ENCODE measurements around the gene MOB2.

Gene MOB2

DNA sequence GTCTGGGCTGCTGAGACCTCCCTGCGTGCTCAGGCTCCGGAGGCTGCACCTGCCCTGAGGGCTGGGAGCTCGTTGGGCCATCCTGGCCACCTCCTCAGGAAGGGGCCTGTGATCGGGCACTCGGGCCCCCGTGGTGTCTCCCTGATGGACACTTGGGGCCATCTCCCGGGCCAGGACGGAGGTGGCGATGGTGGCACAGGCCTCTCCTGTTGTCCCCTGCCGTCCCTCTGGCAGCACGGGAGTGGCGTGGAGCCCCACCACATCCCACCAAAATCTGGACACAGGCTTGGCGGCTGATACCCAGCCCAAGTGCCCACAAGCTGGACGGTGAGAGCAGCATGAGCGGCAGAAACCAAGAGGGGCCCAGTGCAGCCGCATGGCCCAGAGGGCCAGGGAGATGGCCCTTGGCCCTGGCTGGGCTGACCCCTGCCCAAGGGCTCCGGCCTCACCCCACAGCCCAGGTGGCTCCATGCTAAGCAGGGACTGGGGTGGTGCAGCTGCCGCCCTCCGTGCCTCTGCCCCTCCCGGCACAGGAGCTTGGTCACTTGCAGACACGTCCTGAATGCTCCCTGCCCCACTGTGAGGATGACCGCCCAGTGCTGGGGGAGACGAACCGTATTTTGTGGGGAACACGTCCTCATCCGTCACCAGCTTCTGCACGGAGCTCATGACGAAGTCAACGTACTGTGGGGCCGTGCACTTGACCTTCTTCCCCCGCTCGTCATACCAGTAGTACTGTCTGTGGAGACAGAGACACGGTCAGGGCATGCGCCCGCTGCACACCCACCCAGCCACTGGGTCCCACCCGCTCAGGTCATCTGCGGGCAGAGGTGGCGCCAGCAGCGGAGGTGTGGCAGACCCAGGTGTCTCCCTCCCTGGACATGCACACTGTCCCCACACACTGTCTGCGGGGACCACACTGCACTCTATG, 15.6 kb downstream of the MOB2 start:
- Histone ChIP-seq H3K9ac (ENCODE audit: insufficient read length) (no peak overlapping the region), H3K36me3 (ENCODE audit: insufficient read depth, low read length) (no peaks in the 10 kb centered on the region), H3K27ac (no peak overlapping the region), H3K9me3 (ENCODE audit: low read depth, low read length) (no peaks in the 10 kb centered on the region), H3K4me3 (no peak overlapping the region)
- DNase-seq (ENCODE audit: low read depth, low spot score) = no peak
- TF ChIP-seq EZH2 (IDR thresholded peaks at IDR 0.05) = no peak
- TF ChIP-seq POLR2AphosphoS5 (IDR thresholded peaks at IDR 0.05; ENCODE audit: borderline replicate concordance, low read depth, low read length) = no peak
- no peak for TF ChIP-seq FOXP2 (optimal IDR thresholded peaks at IDR 0.05; ENCODE audit: control extremely low read depth, extremely low read length, insufficient read depth)

DNA sequence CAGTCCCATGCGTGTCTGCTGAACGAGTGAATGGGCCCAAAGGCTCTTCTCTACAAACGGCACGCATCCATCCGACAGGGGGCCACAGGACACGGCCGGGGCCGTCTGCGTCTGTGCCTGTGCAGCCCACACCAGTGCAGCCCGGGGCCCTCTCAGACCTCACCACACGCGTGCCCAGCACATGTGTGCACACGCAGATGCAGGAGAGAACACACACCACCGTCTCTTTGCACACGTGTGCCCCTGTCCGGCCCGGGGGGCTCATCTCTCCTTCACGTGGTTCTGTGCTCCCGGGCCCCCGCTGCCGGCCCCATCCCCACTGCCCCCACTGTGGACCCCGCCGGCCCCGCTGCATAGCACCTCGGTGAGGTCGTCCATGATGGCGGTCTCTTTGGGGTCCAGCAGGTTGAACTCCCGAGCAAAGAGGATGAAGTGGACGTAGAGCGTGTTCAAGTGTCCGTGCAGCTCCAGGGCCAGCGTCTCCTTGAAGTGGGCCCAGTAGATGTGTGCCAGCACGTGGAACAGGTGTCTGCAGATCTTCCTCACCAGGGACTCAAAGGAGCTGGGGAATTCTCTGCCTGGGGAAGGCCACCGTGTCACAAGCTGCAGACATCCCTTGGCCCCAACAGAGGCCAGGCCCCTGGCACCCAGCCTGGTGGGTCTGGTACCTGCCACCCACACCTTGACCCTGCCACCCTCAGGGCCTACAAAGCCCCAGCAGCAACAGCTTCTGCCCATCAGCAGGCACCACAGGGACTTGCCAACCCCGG, 16.5 kb downstream of the MOB2 start:
- Histone ChIP-seq H3K36me3 (ENCODE audit: insufficient read depth, low read length) (no peaks in the 10 kb centered on the region), H3K9me3 (ENCODE audit: low read depth, low read length) (no peaks in the 10 kb centered on the region), H3K9ac (ENCODE audit: insufficient read length) (no peak overlapping the region), H3K4me3 (no peak overlapping the region), H3K27ac (no peak overlapping the region)
- TF ChIP-seq POLR2AphosphoS5 (IDR thresholded peaks at IDR 0.05; ENCODE audit: borderline replicate concordance, low read depth, low read length) (no peak), FOXP2 (optimal IDR thresholded peaks at IDR 0.05; ENCODE audit: control extremely low read depth, extremely low read length, insufficient read depth) (no peak), EZH2 (IDR thresholded peaks at IDR 0.05) (no peak)
- DNase-seq (ENCODE audit: low read depth, low spot score) = no peak

DNA sequence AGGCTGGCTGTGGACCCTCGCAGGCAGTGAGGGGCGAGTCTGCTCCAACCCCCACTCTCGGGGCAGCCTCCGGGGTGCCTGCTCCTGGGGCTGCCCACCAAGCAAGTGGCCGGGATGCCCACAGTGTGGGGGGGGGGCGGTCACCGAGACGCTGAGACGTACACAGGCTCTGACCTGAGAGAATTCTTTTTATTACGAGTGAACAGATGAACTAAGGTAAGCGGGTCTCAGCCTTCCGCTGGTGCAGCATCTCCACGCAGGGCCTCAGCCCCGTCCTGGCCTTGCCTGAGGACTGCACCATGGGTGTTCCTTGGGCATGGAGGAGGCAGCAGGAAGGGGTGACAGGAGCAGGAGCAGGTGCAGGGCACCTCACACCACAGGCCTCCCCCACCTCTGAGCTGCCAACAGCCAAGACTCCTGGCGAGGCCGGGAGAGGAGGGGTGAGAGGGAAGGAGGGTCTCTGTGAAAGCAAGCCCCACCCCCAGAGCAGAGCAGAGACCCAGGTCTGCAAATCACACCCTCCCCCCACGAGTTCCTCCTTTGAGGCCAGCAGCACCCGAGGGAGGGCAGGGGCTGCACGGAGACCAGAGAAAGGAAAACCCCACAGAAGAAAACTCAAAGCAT, 17.2 kb downstream of the MOB2 start:
- DNase-seq (ENCODE audit: low read depth, low spot score) = no peak
- no peak overlapping the region for H3K27ac ChIP-seq
- no peaks in the 10 kb centered on the region for H3K36me3 ChIP-seq (ENCODE audit: insufficient read depth, low read length)
- no peak for TF ChIP-seq FOXP2 (optimal IDR thresholded peaks at IDR 0.05; ENCODE audit: control extremely low read depth, extremely low read length, insufficient read depth)
- no peak for TF ChIP-seq POLR2AphosphoS5 (IDR thresholded peaks at IDR 0.05; ENCODE audit: borderline replicate concordance, low read depth, low read length)
- TF ChIP-seq EZH2 (IDR thresholded peaks at IDR 0.05) = no peak
- no peaks in the 10 kb centered on the region for H3K9me3 ChIP-seq (ENCODE audit: low read depth, low read length)
- H3K4me3 ChIP-seq = no peak overlapping the region
- H3K9ac ChIP-seq (ENCODE audit: insufficient read length) = no peak overlapping the region

DNA sequence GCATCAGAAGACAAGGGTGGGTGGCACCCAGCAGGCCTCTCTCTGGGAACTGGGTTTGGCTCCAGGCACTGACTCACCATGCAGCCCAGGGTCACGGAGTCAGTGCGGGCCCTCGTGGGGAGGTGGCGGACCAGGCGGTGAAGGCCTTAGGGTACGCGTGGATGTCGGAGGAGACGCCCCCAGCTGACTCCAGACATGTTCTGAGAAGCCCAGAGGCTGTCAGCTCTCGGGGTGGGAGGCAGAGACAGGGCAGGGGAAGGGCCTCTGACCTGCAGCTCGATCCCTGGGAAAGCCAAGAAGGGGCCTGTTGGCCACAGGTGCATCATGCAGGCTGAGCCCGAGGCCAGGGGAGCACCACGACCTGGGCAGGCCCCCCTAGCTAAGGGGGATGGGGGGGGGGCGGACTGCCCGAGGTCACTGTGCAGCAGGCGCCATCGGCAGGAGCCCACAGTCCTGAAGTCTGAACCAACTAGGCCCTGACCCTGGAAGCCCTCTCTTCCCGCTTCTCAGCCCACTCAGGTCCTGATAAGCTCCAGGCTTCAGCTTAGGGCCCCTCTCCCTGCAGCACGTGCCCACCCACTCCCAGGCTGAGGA, 18.0 kb downstream of the MOB2 start:
- Histone ChIP-seq H3K9ac (ENCODE audit: insufficient read length) (no peak overlapping the region), H3K36me3 (ENCODE audit: insufficient read depth, low read length) (no peaks in the 10 kb centered on the region), H3K27ac (no peak overlapping the region)

DNA sequence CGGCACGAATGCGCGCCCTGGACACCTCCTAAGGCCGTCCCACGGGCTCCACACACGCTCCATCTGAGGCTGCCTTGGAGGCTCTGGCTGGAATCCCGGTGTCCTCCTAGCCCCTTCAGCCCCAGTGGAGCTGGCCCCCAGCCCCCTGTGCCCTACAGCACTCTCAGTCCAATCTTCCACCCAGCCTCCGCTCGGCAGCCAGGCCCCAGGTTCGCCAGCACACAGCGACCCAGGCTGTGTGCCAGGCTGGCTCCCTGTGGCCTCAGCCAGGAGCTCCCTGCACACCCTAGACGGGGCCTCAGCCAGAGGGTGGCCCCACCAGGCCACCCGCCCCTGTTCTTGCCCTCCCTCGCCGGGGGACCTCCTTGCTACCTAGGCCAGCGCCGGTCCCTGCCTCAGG, 18.6 kb downstream of the MOB2 start:
- no peaks in the 10 kb centered on the region for H3K36me3 ChIP-seq (ENCODE audit: insufficient read depth, low read length)
- no peak for TF ChIP-seq EZH2 (IDR thresholded peaks at IDR 0.05)
- no peak for TF ChIP-seq POLR2AphosphoS5 (IDR thresholded peaks at IDR 0.05; ENCODE audit: borderline replicate concordance, low read depth, low read length)
- no peak for TF ChIP-seq FOXP2 (optimal IDR thresholded peaks at IDR 0.05; ENCODE audit: control extremely low read depth, extremely low read length, insufficient read depth)
- H3K4me3 ChIP-seq = no peak overlapping the region
- H3K27ac ChIP-seq = no peak overlapping the region
- no peak for DNase-seq (ENCODE audit: low read depth, low spot score)
- no peaks in the 10 kb centered on the region for H3K9me3 ChIP-seq (ENCODE audit: low read depth, low read length)
- H3K9ac ChIP-seq (ENCODE audit: insufficient read length) = no peak overlapping the region

More for the DNA sequence above, 18.0 kb downstream of the MOB2 start:
- DNase-seq (ENCODE audit: low read depth, low spot score) = no peak
- no peak for TF ChIP-seq FOXP2 (optimal IDR thresholded peaks at IDR 0.05; ENCODE audit: control extremely low read depth, extremely low read length, insufficient read depth)
- Histone ChIP-seq H3K9me3 (ENCODE audit: low read depth, low read length) (no peaks in the 10 kb centered on the region), H3K4me3 (no peak overlapping the region)

DNA sequence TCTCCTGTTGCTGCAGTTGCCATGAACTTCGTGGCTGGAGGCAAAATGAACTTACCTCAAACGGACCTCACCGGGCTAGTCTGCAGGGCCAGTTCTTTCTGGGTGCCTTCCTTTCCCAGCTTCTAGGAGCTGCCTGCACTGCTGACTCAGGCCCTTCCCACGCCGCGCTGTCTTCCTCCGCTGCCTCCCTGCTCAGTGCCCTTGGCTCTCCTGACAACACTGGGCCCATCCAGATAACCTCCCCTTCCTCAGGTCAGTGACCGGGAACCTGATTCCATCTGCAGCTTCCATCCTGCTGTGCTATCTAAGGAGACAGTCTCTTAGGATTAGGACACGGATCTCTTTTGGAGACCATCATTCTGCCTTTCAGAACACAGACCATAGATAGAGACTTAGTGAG, 19.3 kb downstream of the MOB2 start:
- H3K27ac ChIP-seq = no peak overlapping the region
- H3K4me3 ChIP-seq = no peak overlapping the region
- H3K36me3 ChIP-seq (ENCODE audit: insufficient read depth, low read length) = no peaks in the 10 kb centered on the region
- H3K9ac ChIP-seq (ENCODE audit: insufficient read length) = no peak overlapping the region
- no peak for TF ChIP-seq FOXP2 (optimal IDR thresholded peaks at IDR 0.05; ENCODE audit: control extremely low read depth, extremely low read length, insufficient read depth)
- no peak for TF ChIP-seq EZH2 (IDR thresholded peaks at IDR 0.05)
- no peaks in the 10 kb centered on the region for H3K9me3 ChIP-seq (ENCODE audit: low read depth, low read length)
- no peak for DNase-seq (ENCODE audit: low read depth, low spot score)

DNA sequence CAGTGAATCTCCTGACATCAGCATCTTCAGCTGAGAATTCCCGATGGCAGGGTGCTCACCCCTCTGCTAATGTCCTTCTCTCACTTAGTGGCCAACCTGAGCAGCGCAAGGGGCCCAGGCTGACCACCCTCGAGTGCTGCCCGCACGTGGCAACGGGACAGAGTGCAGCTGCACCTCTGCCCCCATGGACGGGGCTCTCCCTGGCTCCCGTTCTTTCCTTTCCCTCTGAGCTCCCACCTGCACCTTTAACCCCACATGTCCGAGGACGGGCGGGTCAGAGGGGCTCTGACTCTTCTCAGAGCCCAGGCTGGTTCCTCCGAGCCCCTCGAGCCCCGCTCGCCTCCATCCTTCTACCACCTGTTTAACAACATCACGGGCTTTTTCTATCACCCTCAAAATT, 19.8 kb downstream of the MOB2 start:
- no peak overlapping the region for H3K9ac ChIP-seq (ENCODE audit: insufficient read length)
- no peak for TF ChIP-seq POLR2AphosphoS5 (IDR thresholded peaks at IDR 0.05; ENCODE audit: borderline replicate concordance, low read depth, low read length)
- TF ChIP-seq FOXP2 (optimal IDR thresholded peaks at IDR 0.05; ENCODE audit: control extremely low read depth, extremely low read length, insufficient read depth) = no peak
- no peak for TF ChIP-seq EZH2 (IDR thresholded peaks at IDR 0.05)
- H3K27ac ChIP-seq = no peak overlapping the region
- no peaks in the 10 kb centered on the region for H3K36me3 ChIP-seq (ENCODE audit: insufficient read depth, low read length)
- no peak for DNase-seq (ENCODE audit: low read depth, low spot score)
- H3K9me3 ChIP-seq (ENCODE audit: low read depth, low read length) = no peaks in the 10 kb centered on the region
- no peak overlapping the region for H3K4me3 ChIP-seq

DNA sequence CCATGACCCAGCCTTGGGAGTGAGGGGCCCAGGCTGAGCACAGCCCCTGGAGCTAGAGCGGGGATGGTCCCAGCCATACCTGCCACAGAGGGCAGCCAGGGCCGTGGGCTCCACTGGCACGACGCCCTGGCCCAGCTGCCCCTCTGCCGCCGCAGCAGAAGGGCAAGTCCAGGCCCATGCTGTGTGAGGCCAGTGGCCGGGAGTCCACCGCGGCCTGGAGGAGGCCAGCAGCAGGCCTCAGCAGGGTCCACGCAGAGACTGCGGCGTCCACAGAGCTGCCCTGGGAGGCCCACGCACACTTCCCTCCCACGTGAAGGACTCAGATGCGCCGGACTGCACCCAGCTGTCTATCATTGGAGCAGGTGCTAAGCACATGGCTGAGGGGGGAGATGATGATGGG, 23.5 kb downstream of the MOB2 start:
- H3K36me3 ChIP-seq (ENCODE audit: insufficient read depth, low read length) = no peaks in the 10 kb centered on the region
- no peak overlapping the region for H3K4me3 ChIP-seq
- no peak overlapping the region for H3K27ac ChIP-seq
- no peaks in the 10 kb centered on the region for H3K9me3 ChIP-seq (ENCODE audit: low read depth, low read length)
- no peak for DNase-seq (ENCODE audit: low read depth, low spot score)
- no peak for TF ChIP-seq POLR2AphosphoS5 (IDR thresholded peaks at IDR 0.05; ENCODE audit: borderline replicate concordance, low read depth, low read length)
- no peak for TF ChIP-seq FOXP2 (optimal IDR thresholded peaks at IDR 0.05; ENCODE audit: control extremely low read depth, extremely low read length, insufficient read depth)
- H3K9ac ChIP-seq (ENCODE audit: insufficient read length) = no peak overlapping the region

All from SK-N-MC (cell line).